Measurements from ENCODE around the gene IQCM. TPM values are rescaled to one million over a fixed set of nuclear protein-coding genes. Genes with fewer than 3 reads are reported as not detected.

The IQCM gene
- total RNA-seq, 4 donors from 2014 or later: not detected

DNA sequence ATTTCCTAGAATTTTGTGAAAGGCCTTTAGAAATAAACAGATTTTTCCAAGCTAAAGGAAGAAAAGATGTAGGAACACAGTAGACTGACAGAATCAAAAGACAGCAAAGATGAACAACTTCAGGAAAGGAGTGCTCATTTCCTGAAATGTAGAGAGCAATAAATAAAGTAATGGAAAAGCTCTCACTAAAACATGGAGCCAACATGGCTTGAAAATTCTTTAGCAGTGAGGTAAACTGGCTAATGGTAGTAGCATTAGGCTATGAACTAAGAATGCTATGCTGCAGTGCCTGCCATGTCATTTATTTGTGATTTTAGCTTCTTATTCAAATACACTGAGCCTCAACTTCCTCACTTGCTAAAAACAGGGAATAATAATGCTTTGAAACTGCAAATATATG, 108.7 kb downstream of the IQCM start:
- TF ChIP-seq, protein P1, sequence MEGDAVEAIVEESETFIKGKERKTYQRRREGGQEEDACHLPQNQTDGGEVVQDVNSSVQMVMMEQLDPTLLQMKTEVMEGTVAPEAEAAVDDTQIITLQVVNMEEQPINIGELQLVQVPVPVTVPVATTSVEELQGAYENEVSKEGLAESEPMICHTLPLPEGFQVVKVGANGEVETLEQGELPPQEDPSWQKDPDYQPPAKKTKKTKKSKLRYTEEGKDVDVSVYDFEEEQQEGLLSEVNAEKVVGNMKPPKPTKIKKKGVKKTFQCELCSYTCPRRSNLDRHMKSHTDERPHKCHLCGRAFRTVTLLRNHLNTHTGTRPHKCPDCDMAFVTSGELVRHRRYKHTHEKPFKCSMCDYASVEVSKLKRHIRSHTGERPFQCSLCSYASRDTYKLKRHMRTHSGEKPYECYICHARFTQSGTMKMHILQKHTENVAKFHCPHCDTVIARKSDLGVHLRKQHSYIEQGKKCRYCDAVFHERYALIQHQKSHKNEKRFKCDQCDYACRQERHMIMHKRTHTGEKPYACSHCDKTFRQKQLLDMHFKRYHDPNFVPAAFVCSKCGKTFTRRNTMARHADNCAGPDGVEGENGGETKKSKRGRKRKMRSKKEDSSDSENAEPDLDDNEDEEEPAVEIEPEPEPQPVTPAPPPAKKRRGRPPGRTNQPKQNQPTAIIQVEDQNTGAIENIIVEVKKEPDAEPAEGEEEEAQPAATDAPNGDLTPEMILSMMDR (IDR thresholded peaks at IDR 0.05; ENCODE audit: low read depth): no peak

GRCh38 chr4:149702414-149703293, 113.0 kb downstream of the IQCM start:
- TF ChIP-seq, protein P1 (IDR thresholded peaks at IDR 0.05; ENCODE audit: low read depth): no peak

GRCh38 chr4:149701435-149702156, 114.0 kb downstream of the IQCM start:
- TF ChIP-seq, protein P1 (IDR thresholded peaks at IDR 0.05; ENCODE audit: low read depth): no peak

DNA sequence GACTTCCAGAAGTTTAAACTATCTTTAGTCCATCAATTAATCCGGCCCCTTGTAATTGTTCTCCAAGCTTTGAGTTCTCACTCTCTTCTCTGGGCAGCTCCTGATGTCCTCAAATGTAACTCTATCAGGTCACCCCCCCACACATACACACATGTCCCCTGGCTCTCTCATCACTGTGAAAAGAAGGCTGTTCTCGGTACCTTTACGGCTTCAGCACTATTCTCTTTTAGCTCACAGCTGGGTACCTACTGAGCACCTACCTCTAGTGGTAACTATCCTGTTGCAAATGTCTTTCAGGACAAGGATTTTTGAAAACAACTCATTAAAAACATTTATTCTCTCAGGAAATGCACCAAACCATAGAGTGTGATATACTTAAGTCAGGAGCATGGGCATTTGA, 115.4 kb downstream of the IQCM start:
- TF ChIP-seq, protein P1 (IDR thresholded peaks at IDR 0.05; ENCODE audit: low read depth): no peak

DNA sequence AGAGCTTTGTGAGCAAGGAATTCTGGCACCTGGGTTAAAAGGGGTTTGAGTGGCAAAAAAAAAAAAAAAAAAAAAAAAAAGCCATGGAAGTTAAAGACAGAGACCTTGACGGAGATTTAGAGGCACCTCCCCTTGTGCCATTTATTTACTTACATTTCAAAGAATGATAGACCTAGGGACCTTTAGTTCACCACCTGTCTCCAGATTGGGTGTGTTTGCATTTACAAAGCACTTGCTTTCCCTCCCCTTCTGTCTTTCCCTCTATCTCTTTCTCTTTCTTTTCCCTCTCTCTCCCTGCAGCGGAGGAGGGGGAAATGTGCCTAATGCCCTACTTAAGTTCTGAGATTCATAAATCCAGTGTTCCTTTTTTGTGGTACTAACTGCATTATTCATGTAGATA, 116.0 kb downstream of the IQCM start:
- TF ChIP-seq, protein P1 (IDR thresholded peaks at IDR 0.05; ENCODE audit: low read depth): no peak

DNA sequence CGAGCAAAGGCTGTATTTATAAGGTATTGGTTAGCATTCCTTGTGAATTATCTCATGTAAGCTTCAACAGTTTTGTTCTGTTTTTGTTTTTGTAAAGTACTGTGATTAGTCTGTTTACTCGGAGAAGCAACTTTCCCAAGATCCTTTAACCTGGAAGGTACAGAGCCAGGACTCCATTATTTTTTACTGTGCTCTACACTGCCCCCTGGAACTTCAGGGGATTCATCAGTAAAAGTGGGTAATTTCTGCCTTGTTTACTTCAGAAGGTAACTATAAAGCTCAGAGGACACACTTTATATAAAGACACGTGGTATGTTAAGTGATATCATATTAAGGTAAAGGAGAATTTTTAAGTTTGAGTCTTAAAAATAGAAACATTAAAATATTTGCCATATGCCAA, 124.9 kb downstream of the IQCM start:
- TF ChIP-seq, protein P1 (IDR thresholded peaks at IDR 0.05; ENCODE audit: low read depth): no peak

- TF ChIP-seq, protein P1 (IDR thresholded peaks at IDR 0.05; ENCODE audit: low read depth): no peak
Observed at GRCh38 chr4:149684516-149684915, 131.1 kb downstream of the IQCM start.
